PC-9 (cell line): ENCODE data around the gene VAV3. TPM values are rescaled to one million over a fixed set of nuclear protein-coding genes. Genes with fewer than 3 reads are reported as not detected.

Experiments
- Bru-seq: library from RNA; stranded (reverse); fragments of 400-500 nt; gene quantifications from one replicate; lab custom pipeline; 2021; lab: Mats Ljungman, UMichigan
- BruChase-seq, 2 experiments: library from RNA; stranded (reverse); fragments of 400-500 nt; gene quantifications; one replicate each; lab custom pipeline; 2021; lab: Mats Ljungman, UMichigan
- BruUV-seq: library from RNA; stranded (reverse); fragments of 400-500 nt; replicated peaks from 2 replicates; lab custom pipeline; 2021; lab: Mats Ljungman, UMichigan
- CTCF ChIA-PET: fragments of 300-600 bp; sonication (Branson Sonifier 250); formaldehyde crosslinking; loops from one replicate; lab custom pipeline; 2022; ENCODE audit warnings: antibody characterized with exemption; lab: Charles Lee
- POLR2A ChIA-PET: fragments of 300-600 bp; sonication (Branson Sonifier 250); formaldehyde crosslinking; loops from one replicate; lab custom pipeline; 2022; ENCODE audit warnings: antibody characterized with exemption; ENCODE audit not compliant: unreplicated experiment; lab: Charles Lee
- DNase-seq, 2 experiments: peaks; one replicate each; pipeline versions ENCODE4 v3.0.0 to v3.0.0-alpha.2; 2015 to 2022; ENCODE audit warnings: mixed read lengths in 1 of 2
- H2AFZ ChIP-seq: fragments of 200-600 bp; sonication (generic); 2 replicates; pipeline ENCODE4 v1.8.1; 2017; ENCODE audit warnings: antibody characterized with exemption
- H3F3A ChIP-seq: fragments of 200-600 bp; sonication (generic); 2 replicates; pipeline ENCODE4 v1.8.1; 2017; ENCODE audit warnings: antibody characterized with exemption, mild to moderate bottlenecking, low read depth; ENCODE audit not compliant: insufficient read depth
- H3K27ac ChIP-seq: fragments of 200-600 bp; sonication (generic); 2 replicates; pipeline ENCODE4 v1.6.1; 2016; ENCODE audit warnings: mixed run types
- H3K27me3 ChIP-seq: fragments of 200-600 bp; sonication (generic); 2 replicates; pipeline ENCODE4 v1.6.1; 2016; ENCODE audit warnings: low read depth, mixed run types; ENCODE audit not compliant: insufficient read depth
- H3K36me3 ChIP-seq: fragments of 200-600 bp; sonication (generic); 2 replicates; pipeline ENCODE4 v1.6.1; 2016; ENCODE audit warnings: low read depth, mixed run types
- H3K4me1 ChIP-seq: fragments of 200-600 bp; sonication (generic); replicated peaks from 2 replicates; pipeline ENCODE4 v1.6.1; 2016; ENCODE audit warnings: mixed run types; ENCODE audit not compliant: insufficient read depth
- H3K4me2 ChIP-seq: fragments of 200-600 bp; sonication (generic); 2 replicates; pipeline ENCODE4 v1.6.1; 2017; ENCODE audit warnings: mixed run types
- H3K4me3 ChIP-seq: fragments of 200-600 bp; sonication (generic); 2 replicates; pipeline ENCODE4 v1.6.1; 2016; ENCODE audit warnings: mixed run types
- H3K79me2 ChIP-seq: fragments of 200-600 bp; sonication (generic); 2 replicates; pipeline ENCODE4 v1.6.1; 2017; ENCODE audit warnings: low read depth, mixed run types
- H3K9me2 ChIP-seq: fragments of 200-600 bp; sonication (generic); 2 replicates; pipeline ENCODE4 v1.8.1; 2017; ENCODE audit warnings: mild to moderate bottlenecking; ENCODE audit not compliant: insufficient read depth
- H3K9me3 ChIP-seq: fragments of 200-600 bp; sonication (generic); 2 replicates; pipeline ENCODE4 v1.8.1; 2016; ENCODE audit warnings: low read depth; ENCODE audit not compliant: insufficient read depth
- H4K20me1 ChIP-seq: fragments of 200-600 bp; sonication (generic); 2 replicates; pipeline ENCODE4 v1.8.1; 2017; ENCODE audit not compliant: insufficient read depth
- EZH2 ChIP-seq: fragments of 200-600 bp; sonication (generic); IDR thresholded peaks from 2 replicates; pipeline ENCODE4 v1.8.0; 2017; ENCODE audit warnings: antibody characterized with exemption, low read depth
- intact Hi-C: fragments of 100-400 bp; cut with micrococcal nuclease; formaldehyde crosslinking; loops from one replicate; pipeline ENCODE4 v1.10.0; 2022; ENCODE audit not compliant: unreplicated experiment
- long read RNA-seq: library from polyadenylated mRNA; stranded (forward); transcript quantifications from one replicate; pipeline ENCODE4 v2.0.0, GENCODE V29; 2022
- total RNA-seq: library from RNA; stranded (reverse); gene quantifications from 2 replicates; pipeline ENCODE4 v1.2.3, GENCODE V29; 2021
- TF ChIP-seq, protein P1 (sequence below): fragments of 200-600 bp; sonication (generic); conservative IDR thresholded peaks from 2 replicates; pipeline ENCODE4 v1.6.1; 2017; ENCODE audit warnings: mixed run types, antibody characterized with exemption, mild to moderate bottlenecking, moderate library complexity

Gene VAV3, protein sequence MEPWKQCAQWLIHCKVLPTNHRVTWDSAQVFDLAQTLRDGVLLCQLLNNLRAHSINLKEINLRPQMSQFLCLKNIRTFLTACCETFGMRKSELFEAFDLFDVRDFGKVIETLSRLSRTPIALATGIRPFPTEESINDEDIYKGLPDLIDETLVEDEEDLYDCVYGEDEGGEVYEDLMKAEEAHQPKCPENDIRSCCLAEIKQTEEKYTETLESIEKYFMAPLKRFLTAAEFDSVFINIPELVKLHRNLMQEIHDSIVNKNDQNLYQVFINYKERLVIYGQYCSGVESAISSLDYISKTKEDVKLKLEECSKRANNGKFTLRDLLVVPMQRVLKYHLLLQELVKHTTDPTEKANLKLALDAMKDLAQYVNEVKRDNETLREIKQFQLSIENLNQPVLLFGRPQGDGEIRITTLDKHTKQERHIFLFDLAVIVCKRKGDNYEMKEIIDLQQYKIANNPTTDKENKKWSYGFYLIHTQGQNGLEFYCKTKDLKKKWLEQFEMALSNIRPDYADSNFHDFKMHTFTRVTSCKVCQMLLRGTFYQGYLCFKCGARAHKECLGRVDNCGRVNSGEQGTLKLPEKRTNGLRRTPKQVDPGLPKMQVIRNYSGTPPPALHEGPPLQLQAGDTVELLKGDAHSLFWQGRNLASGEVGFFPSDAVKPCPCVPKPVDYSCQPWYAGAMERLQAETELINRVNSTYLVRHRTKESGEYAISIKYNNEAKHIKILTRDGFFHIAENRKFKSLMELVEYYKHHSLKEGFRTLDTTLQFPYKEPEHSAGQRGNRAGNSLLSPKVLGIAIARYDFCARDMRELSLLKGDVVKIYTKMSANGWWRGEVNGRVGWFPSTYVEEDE
- 0.63 and 1.7 TPM in 2 replicates for total RNA-seq
- Bru-seq, nascent RNA: percentile 21 among the genes with signal in this experiment
- BruChase-seq, experiment 1, labeled RNA remaining after a 2-hour chase: percentile 18 among the genes with signal in this experiment
- BruChase-seq, experiment 2, labeled RNA remaining after a 6-hour chase: percentile 11 among the genes with signal in this experiment
- long read RNA-seq, partial matches to known transcripts: 0 of 1 reads
- long read RNA-seq, other reads (novel, unspliced or antisense): 0 of 1 reads

DNA sequence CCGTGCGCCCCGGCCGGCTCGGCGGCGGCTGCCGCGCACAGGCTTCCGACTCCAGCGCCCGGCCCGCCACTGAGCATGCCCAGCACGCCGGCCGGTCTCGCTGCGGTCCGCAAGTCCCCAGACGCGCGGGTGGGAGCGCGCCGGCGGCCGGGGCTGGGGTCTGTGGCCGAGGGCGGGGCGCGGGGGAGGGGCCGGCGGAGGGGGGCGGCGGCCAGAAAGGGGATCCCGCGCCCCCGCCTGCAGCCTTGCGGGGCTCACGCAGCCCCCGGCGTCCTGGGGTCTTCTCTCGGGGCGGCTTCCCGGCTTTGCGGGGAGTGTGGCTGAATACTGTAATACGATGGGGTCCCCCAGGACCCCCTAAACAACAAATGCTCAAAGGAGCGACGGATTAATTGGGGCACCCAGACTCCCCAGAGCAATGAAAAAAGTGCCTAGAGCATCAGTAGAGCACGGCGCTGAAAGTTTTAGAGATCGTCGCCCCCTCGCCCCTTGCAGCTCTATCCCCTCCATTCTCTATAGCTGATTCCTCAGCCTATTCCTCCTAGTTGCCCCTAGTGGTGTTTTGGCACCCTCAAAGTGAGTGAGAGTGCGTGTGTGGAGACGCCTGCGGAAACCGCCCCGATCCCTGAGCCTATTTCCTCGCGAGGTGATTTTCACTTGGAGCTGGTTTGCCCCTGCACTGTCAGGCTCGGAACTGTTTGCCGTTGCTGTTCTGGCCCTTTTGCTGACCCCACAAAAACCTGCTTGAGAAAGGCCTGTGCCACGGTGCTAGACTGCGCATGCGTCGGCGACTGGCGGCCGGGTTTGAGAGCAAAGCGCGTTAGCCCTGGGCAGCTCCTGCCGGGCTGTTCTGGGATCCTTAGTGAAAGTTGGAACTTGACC lies at the start of gene VAV3:
TSS of gene VAV3 (minus strand) at position 71 of the 882 bp plus-strand sequence. CDS start 311 bp downstream, outside the sequence.
- intact Hi-C loops: loop anchor here (2.0 to 10.0 kb wide), 3 partner anchors 29 to 181 kb away; no protein-coding TSS in a partner anchor
- CTCF ChIA-PET: no interaction called here
- Histone ChIP-seq H3F3A (peaks cover 7% of the 10 kb centered on the region; the same call in 1 of the 2 replicates), H4K20me1 (no peaks in the 10 kb centered on the region), H3K36me3 (no peaks in the 10 kb centered on the region), H3K79me2 (no peaks in the 10 kb centered on the region), H3K9me2 (no peaks in the 10 kb centered on the region), H3K4me1 (peaks cover 11% of the 10 kb centered on the region), H3K4me3 (no peak within 1 kb of the TSS), H3K27me3 (no peaks in the 10 kb centered on the region), H3K9me3 (no peaks in the 10 kb centered on the region), H3K27ac (no peak within 1 kb of the TSS), H3K4me2 (no peak within 1 kb of the TSS), H2AFZ (no peak within 1 kb of the TSS)
- BruUV-seq: no TSS peak
- POLR2A ChIA-PET: no interaction called here
- TF ChIP-seq, protein P1, sequence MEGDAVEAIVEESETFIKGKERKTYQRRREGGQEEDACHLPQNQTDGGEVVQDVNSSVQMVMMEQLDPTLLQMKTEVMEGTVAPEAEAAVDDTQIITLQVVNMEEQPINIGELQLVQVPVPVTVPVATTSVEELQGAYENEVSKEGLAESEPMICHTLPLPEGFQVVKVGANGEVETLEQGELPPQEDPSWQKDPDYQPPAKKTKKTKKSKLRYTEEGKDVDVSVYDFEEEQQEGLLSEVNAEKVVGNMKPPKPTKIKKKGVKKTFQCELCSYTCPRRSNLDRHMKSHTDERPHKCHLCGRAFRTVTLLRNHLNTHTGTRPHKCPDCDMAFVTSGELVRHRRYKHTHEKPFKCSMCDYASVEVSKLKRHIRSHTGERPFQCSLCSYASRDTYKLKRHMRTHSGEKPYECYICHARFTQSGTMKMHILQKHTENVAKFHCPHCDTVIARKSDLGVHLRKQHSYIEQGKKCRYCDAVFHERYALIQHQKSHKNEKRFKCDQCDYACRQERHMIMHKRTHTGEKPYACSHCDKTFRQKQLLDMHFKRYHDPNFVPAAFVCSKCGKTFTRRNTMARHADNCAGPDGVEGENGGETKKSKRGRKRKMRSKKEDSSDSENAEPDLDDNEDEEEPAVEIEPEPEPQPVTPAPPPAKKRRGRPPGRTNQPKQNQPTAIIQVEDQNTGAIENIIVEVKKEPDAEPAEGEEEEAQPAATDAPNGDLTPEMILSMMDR: no peak
- no peak for TF ChIP-seq EZH2
- peak in 1 of 2 experiments; percentile 34 for DNase-seq

DNA sequence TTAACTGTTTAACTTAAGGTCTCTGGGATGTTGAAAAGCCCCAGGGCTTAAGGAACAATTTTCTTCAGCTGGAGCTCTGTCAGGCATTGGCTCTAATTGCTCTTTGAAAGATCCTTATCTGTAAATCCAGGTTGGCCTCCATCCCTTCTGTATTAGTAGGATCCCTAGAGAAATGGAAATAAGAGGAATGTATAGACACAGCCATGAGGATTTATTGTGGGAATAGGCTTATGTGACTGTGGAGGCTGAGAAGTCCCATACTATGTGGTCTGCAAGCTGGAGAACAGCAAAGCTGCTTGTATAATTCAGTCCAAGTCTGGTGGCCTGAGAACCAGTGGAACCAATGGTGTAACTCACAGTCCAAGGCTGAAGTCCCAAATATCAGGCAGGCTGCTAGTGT lies 47.6 kb upstream of the VAV3 start:
- DNase-seq: no peak
- Histone ChIP-seq H3K9me2 (no peaks in the 10 kb centered on the region), H3K27me3 (no peaks in the 10 kb centered on the region), H3K79me2 (no peaks in the 10 kb centered on the region), H3K27ac (no peak overlapping the region), H3K4me3 (no peak overlapping the region), H2AFZ (no peak overlapping the region), H3F3A (peaks cover 39% of the 10 kb centered on the region), H3K4me1 (peaks cover 59% of the 10 kb centered on the region), H3K9me3 (no peaks in the 10 kb centered on the region), H3K36me3 (no peaks in the 10 kb centered on the region), H4K20me1 (no peaks in the 10 kb centered on the region), H3K4me2 (no peak overlapping the region)
- TF ChIP-seq EZH2: no peak
- TF ChIP-seq, protein P1: no peak
- POLR2A ChIA-PET: no interaction called here
- BruUV-seq: no TSS peak
- intact Hi-C loops: no loop called here
- CTCF ChIA-PET: no interaction called here
